GM23338 (cell line): ENCODE data around the gene PSPH. TPM values are rescaled to one million over a fixed set of nuclear protein-coding genes. Genes with fewer than 3 reads are reported as not detected.
A peak's percentile ranks its signal among the peaks of the same experiment; 100 is the strongest.
"Not testable (repeated sequence)": the region's sequence is repeated elsewhere in the genome, so short reads cannot be mapped to it uniquely, and the experiment has no call there.

Experiments
- ATAC-seq: fragments of 200-7000 bp; cut with Tn5 transposase; 3 replicates; pipeline ENCODE4 v1.9.1; 2020
- DNase-seq: peaks from one replicate; pipeline ENCODE4 v3.0.0-alpha.2; 2015; ENCODE audit warnings: low spot score
- H2AFZ ChIP-seq: fragments of 200-600 bp; sonication (generic); 2 replicates; pipeline ENCODE4 v1.8.0; 2016; ENCODE audit warnings: antibody characterized with exemption, mild to moderate bottlenecking, moderate library complexity
- H3F3A ChIP-seq: fragments of 200-600 bp; sonication (generic); replicated peaks from 2 replicates; pipeline ENCODE4 v1.8.0; 2017; ENCODE audit warnings: antibody characterized with exemption, mixed run types, low read depth
- H3K27ac ChIP-seq: fragments of 200-600 bp; sonication (generic); 2 replicates; pipeline ENCODE4 v1.6.1; 2016; ENCODE audit warnings: low read depth
- H3K27me3 ChIP-seq: fragments of 200-600 bp; sonication (generic); 2 replicates; pipeline ENCODE4 v1.8.0; 2016; ENCODE audit warnings: mild to moderate bottlenecking, mixed run types, moderate library complexity; ENCODE audit not compliant: insufficient read depth
- H3K36me3 ChIP-seq: fragments of 200-600 bp; sonication (generic); 2 replicates; pipeline ENCODE4 v1.8.0; 2016; ENCODE audit warnings: mild to moderate bottlenecking; ENCODE audit not compliant: insufficient read depth
- H3K4me1 ChIP-seq: fragments of 200-600 bp; sonication (generic); 2 replicates; pipeline ENCODE4 v1.8.0; 2016; ENCODE audit warnings: mild to moderate bottlenecking, moderate library complexity; ENCODE audit not compliant: insufficient read depth
- H3K4me2 ChIP-seq: fragments of 200-600 bp; sonication (generic); 2 replicates; pipeline ENCODE4 v1.7.1; 2017; ENCODE audit warnings: mixed run types
- H3K4me3 ChIP-seq: fragments of 200-600 bp; sonication (generic); 2 replicates; pipeline ENCODE4 v1.6.1; 2016; ENCODE audit warnings: mixed run types
- H3K79me2 ChIP-seq: fragments of 200-600 bp; sonication (generic); replicated peaks from 2 replicates; pipeline ENCODE4 v1.8.0; 2017; ENCODE audit warnings: mild to moderate bottlenecking; ENCODE audit not compliant: insufficient read depth
- H3K9me2 ChIP-seq: fragments of 200-600 bp; sonication (generic); 2 replicates; pipeline ENCODE4 v1.8.0; 2017; ENCODE audit not compliant: insufficient read depth
- H4K20me1 ChIP-seq: fragments of 200-600 bp; sonication (generic); replicated peaks from 2 replicates; pipeline ENCODE4 v1.8.0; 2017; ENCODE audit warnings: mild to moderate bottlenecking; ENCODE audit not compliant: insufficient read depth
- H3K27ac Mint-ChIP-seq: 2 replicates; pipeline ENCODE4 v1.8.0; 2020; ENCODE audit warnings: inconsistent platforms, mild to moderate bottlenecking, moderate library complexity, mixed read lengths
- H3K27me3 Mint-ChIP-seq: 3 replicates; pipeline ENCODE4 v1.8.0; 2022; ENCODE audit warnings: low read depth, mild to moderate bottlenecking, moderate library complexity, mixed read lengths, inconsistent platforms; ENCODE audit not compliant: insufficient read depth, poor library complexity
- H3K36me3 Mint-ChIP-seq: 3 replicates; pipeline ENCODE4 v1.8.0; 2021; ENCODE audit warnings: low read depth, mild to moderate bottlenecking, inconsistent platforms, moderate library complexity, mixed read lengths
- H3K4me1 Mint-ChIP-seq: 3 replicates; pipeline ENCODE4 v1.8.0; 2020; ENCODE audit warnings: mild to moderate bottlenecking, inconsistent platforms, mixed read lengths
- H3K4me3 Mint-ChIP-seq: 3 replicates; pipeline ENCODE4 v1.8.0; 2021; ENCODE audit warnings: moderate library complexity, mild to moderate bottlenecking, inconsistent platforms, mixed read lengths
- H3K9me3 Mint-ChIP-seq: 3 replicates; pipeline ENCODE4 v1.8.0; 2020; ENCODE audit warnings: moderate library complexity, mild to moderate bottlenecking, inconsistent platforms, mixed read lengths
- CREB1 ChIP-seq: fragments of 250-450 bp; sonication (Bioruptor Pico); IDR thresholded peaks from 2 replicates; pipeline ENCODE4 v1.5.0; 2020; ENCODE audit warnings: low read depth, mild to moderate bottlenecking, moderate library complexity
- EZH2 ChIP-seq: fragments of 200-600 bp; sonication (generic); IDR thresholded peaks from one replicate; pipeline ENCODE4 v1.8.0; 2017; ENCODE audit warnings: antibody characterized with exemption, mild to moderate bottlenecking, low read depth; ENCODE audit not compliant: unreplicated experiment
- EZH2phosphoT487 ChIP-seq: fragments of 200-600 bp; sonication (generic); IDR thresholded peaks from one replicate; pipeline ENCODE4 v1.8.1; 2018; ENCODE audit warnings: antibody characterized with exemption; ENCODE audit not compliant: unreplicated experiment
- JUNB ChIP-seq: IDR thresholded peaks from one replicate; pipeline ENCODE4 v1.6.1; 2016; ENCODE audit warnings: antibody characterized with exemption; ENCODE audit not compliant: unreplicated experiment
- NANOG ChIP-seq: IDR thresholded peaks from 2 replicates; pipeline ENCODE4 v1.6.1; 2016; ENCODE audit warnings: antibody characterized with exemption, borderline replicate concordance
- POLR2AphosphoS5 ChIP-seq: IDR thresholded peaks from 2 replicates; pipeline ENCODE4 v1.6.1; 2016; ENCODE audit warnings: antibody characterized with exemption, low read depth
- STAT1 ChIP-seq: IDR thresholded peaks from one replicate; pipeline ENCODE4 v1.6.1; 2016; ENCODE audit warnings: antibody characterized with exemption; ENCODE audit not compliant: unreplicated experiment
- ZNF114 ChIP-seq: fragments of 250-450 bp; sonication (Bioruptor Pico); IDR thresholded peaks from 2 replicates; pipeline ENCODE4 v1.5.0; 2020; ENCODE audit warnings: mild to moderate bottlenecking, moderate library complexity
- ZNF331 ChIP-seq: fragments of 250-450 bp; sonication (Bioruptor Pico); IDR thresholded peaks from 2 replicates; pipeline ENCODE4 v1.5.0; 2020; ENCODE audit warnings: low read depth, mild to moderate bottlenecking, moderate library complexity
- polyA plus RNA-seq: library from polyadenylated mRNA; unstranded; fragments of >200 nt; fragmentation: Nextera tagmentation; extraction: Ambion mirVana; gene quantifications from 2 replicates; pipeline ENCODE4 v1.2.1, GENCODE V29; 2016
- total RNA-seq: library from RNA; depleted of rRNA; stranded (reverse); fragments of >200 nt; shearing (Covaris generic); gene quantifications from 2 replicates; pipeline ENCODE4 v1.2.3, GENCODE V29; 2014
- TF ChIP-seq, protein P1 (sequence below), 2 experiments: fragments of 200-600 bp in 1 of 2; sonication (generic) in 1 of 2; conservative IDR thresholded peaks; 2 replicates each; pipeline versions ENCODE4 v1.5.1 to v1.6.1; 2016 to 2017; ENCODE audit warnings: antibody characterized with exemption in 2 of 2, low read depth in 2 of 2, mild to moderate bottlenecking in 2 of 2, moderate library complexity in 1 of 2
- TF ChIP-seq, protein P2 (sequence below): IDR thresholded peaks from one replicate; pipeline ENCODE4 v1.6.1; 2018; ENCODE audit warnings: antibody characterized with exemption; ENCODE audit not compliant: unreplicated experiment

The PSPH gene
- total and polyA plus RNA-seq, 2 experiments from 2014 or later, result 38.3 to 149 TPM

DNA sequence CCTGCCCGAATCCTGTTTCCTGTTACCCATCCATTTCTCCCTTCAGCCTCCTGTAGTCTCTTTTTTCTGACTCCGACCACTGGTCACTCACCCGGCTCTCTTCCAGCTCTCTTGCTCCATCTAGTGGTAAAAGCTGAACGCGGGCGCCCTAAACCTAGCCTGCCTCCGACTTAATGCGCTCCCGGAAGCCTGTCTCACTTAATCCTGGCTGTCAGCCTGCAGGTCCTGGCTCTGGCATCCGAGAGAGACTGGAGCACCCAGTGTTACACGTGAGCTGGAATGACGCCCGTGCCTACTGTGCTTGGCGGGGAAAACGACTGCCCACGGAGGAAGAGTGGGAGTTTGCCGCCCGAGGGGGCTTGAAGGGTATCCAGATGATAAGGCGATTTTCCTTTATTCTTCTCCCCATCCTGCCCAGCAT is 23.1 kb upstream of the PSPH start:
- no peak overlapping the region for H2AFZ ChIP-seq
- 0 out of 2 replicates have a peak, but pooled peaks cover 4% of the 10 kb centered on the region for H3F3A ChIP-seq
- no peaks in the 10 kb centered on the region for H3K79me2 ChIP-seq
- Mint-ChIP-seq H3K9me3 (peaks cover 3% of the 10 kb centered on the region; the same call in 1 of the 3 replicates), H3K36me3 (peaks cover 38% of the 10 kb centered on the region), H3K27me3 (peaks cover 3% of the 10 kb centered on the region), H3K4me3 (no peak overlapping the region; the same call in 2 of the 3 replicates), H3K27ac (peak overlapping the region; percentile 85; the same call in 1 of the 2 replicates), H3K4me1 (peaks cover 2% of the 10 kb centered on the region)
- no peak overlapping the region for H3K4me3 ChIP-seq
- H3K9me2 ChIP-seq, result no peaks in the 10 kb centered on the region
- H4K20me1 ChIP-seq, result no peaks in the 10 kb centered on the region
- no peaks in the 10 kb centered on the region for H3K4me1 ChIP-seq
- H3K27me3 ChIP-seq, result no peaks in the 10 kb centered on the region
- ATAC-seq (peak; percentile 98), DNase-seq (peak; percentile 92)
- H3K4me2 ChIP-seq, result no peak overlapping the region
- no peak overlapping the region for H3K27ac ChIP-seq
- TF ChIP-seq, protein P1, sequence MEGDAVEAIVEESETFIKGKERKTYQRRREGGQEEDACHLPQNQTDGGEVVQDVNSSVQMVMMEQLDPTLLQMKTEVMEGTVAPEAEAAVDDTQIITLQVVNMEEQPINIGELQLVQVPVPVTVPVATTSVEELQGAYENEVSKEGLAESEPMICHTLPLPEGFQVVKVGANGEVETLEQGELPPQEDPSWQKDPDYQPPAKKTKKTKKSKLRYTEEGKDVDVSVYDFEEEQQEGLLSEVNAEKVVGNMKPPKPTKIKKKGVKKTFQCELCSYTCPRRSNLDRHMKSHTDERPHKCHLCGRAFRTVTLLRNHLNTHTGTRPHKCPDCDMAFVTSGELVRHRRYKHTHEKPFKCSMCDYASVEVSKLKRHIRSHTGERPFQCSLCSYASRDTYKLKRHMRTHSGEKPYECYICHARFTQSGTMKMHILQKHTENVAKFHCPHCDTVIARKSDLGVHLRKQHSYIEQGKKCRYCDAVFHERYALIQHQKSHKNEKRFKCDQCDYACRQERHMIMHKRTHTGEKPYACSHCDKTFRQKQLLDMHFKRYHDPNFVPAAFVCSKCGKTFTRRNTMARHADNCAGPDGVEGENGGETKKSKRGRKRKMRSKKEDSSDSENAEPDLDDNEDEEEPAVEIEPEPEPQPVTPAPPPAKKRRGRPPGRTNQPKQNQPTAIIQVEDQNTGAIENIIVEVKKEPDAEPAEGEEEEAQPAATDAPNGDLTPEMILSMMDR (conservative IDR thresholded peaks at IDR 0.05; ENCODE audit: low read depth in 2 of 2), result peak; percentile 78 to 84
- no peak for TF ChIP-seq STAT1
- peaks cover 15% of the 10 kb centered on the region; the same call in 1 of the 2 replicates for H3K36me3 ChIP-seq

DNA sequence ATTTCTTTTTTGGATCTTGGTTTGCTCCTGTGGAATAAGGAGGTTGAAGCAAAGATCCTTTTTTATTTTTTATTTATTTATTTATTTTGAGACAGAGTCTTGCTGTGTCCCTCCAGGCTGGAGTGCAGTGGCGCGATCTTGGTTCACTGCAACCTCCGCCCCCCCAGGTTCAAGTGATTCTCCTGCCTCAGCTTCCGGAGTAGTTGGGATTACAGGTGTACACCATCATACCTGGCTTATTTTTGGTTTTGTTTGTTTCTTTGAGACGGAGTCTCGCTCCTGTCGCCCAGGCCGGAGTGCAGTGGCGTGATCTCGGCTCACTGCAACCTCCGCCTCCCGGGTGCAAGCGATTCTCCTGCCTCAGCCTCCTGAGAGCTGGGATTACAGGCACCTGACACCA is 15.1 kb upstream of the PSPH start:
- H3K4me1 ChIP-seq, H3K9me2 ChIP-seq, H3K79me2 ChIP-seq, H2AFZ ChIP-seq, H3K27me3 ChIP-seq, H3K27ac Mint-ChIP-seq, H3K4me3 Mint-ChIP-seq, H3K4me3 ChIP-seq, H3K9me3 Mint-ChIP-seq, H3K4me1 Mint-ChIP-seq, DNase-seq, ATAC-seq, H4K20me1 ChIP-seq, H3K27ac ChIP-seq, H3K4me2 ChIP-seq: not testable (repeated sequence)
- Mint-ChIP-seq H3K27me3 (peaks cover 11% of the 10 kb centered on the region), H3K36me3 (peaks cover 57% of the 10 kb centered on the region)
- Histone ChIP-seq H3K36me3 (peaks cover 32% of the 10 kb centered on the region), H3F3A (peaks cover 22% of the 10 kb centered on the region)

DNA sequence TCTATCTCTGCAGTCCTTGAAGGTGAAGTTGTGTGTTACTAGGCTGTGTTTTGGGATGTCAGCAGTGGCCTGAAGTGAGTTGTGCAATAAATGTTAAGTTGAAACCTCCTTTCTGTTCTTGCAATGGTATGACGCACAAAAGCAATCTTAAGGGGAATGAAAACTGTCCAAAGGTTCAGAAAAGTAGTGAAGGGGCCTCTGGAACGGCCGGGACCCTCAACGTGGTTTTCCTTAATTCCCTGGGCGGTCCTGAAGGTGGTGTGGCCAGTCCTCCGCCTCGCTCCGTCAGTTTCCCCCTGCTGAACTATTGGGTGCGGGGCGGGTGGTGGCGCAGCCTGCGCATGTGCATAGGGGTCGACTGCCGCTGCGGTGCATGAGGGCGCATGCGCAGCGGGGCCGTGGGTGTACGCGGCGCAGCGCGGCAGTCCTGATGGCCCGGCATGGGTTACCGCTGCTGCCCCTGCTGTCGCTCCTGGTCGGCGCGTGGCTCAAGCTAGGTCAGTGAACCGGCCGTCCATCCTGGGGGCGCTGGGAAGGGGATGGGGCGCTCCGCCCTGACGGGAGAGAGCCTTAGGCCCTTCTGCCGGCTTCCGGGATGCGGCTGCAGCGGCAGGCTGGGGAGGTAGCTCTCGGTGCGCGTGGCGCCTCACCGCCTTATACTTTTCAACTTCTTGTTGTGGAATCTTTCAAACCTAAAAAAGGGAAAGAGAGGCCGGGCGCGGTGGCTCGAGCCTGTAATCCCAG is 12.8 kb upstream of the PSPH start, which contains the start of gene SUMF2:
SUMF2 (plus strand) TSS at position 405 of the 744 bp plus-strand sequence; CDS start at position 431, 26 bp downstream.
- Histone ChIP-seq H3F3A (peaks cover 41% of the 10 kb centered on the region), H3K27ac (peak within 1 kb of the TSS; percentile 96), H3K36me3 (peaks cover 41% of the 10 kb centered on the region), H3K79me2 (peaks cover 8% of the 10 kb centered on the region; the same call in 1 of the 2 replicates), H3K4me3 (peak within 1 kb of the TSS; percentile 88), H3K4me1 (no peaks in the 10 kb centered on the region), H2AFZ (peak within 1 kb of the TSS; percentile 90), H3K9me2 (no peaks in the 10 kb centered on the region), H3K4me2 (peak within 1 kb of the TSS; percentile 87), H4K20me1 (0 out of 2 replicates have a peak, but pooled peaks cover 16% of the 10 kb centered on the region), H3K27me3 (no peaks in the 10 kb centered on the region)
- Mint-ChIP-seq H3K27ac (peak within 1 kb of the TSS; percentile 96), H3K9me3 (no peaks in the 10 kb centered on the region), H3K4me3 (peak within 1 kb of the TSS; percentile 90), H3K4me1 (peaks cover 7% of the 10 kb centered on the region; the same call in 2 of the 3 replicates), H3K27me3 (peaks cover 11% of the 10 kb centered on the region), H3K36me3 (peaks cover 64% of the 10 kb centered on the region)
- peak; percentile 94 for ATAC-seq
- peak; percentile 93 for DNase-seq
- TF ChIP-seq EZH2, result no peak
- TF ChIP-seq, protein P2, sequence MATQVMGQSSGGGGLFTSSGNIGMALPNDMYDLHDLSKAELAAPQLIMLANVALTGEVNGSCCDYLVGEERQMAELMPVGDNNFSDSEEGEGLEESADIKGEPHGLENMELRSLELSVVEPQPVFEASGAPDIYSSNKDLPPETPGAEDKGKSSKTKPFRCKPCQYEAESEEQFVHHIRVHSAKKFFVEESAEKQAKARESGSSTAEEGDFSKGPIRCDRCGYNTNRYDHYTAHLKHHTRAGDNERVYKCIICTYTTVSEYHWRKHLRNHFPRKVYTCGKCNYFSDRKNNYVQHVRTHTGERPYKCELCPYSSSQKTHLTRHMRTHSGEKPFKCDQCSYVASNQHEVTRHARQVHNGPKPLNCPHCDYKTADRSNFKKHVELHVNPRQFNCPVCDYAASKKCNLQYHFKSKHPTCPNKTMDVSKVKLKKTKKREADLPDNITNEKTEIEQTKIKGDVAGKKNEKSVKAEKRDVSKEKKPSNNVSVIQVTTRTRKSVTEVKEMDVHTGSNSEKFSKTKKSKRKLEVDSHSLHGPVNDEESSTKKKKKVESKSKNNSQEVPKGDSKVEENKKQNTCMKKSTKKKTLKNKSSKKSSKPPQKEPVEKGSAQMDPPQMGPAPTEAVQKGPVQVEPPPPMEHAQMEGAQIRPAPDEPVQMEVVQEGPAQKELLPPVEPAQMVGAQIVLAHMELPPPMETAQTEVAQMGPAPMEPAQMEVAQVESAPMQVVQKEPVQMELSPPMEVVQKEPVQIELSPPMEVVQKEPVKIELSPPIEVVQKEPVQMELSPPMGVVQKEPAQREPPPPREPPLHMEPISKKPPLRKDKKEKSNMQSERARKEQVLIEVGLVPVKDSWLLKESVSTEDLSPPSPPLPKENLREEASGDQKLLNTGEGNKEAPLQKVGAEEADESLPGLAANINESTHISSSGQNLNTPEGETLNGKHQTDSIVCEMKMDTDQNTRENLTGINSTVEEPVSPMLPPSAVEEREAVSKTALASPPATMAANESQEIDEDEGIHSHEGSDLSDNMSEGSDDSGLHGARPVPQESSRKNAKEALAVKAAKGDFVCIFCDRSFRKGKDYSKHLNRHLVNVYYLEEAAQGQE, result peak; percentile 22
- TF ChIP-seq JUNB, result no peak
- no peak for TF ChIP-seq CREB1
- no peak for TF ChIP-seq ZNF331 (CRISPR knock-in tag)
- TF ChIP-seq, protein P1 (conservative IDR thresholded peaks at IDR 0.05; ENCODE audit: low read depth in 2 of 2), result no peak
- peak; percentile 94 for TF ChIP-seq POLR2AphosphoS5
- no peak for TF ChIP-seq NANOG
- TF ChIP-seq EZH2phosphoT487, result no peak
- no peak for TF ChIP-seq ZNF114 (CRISPR knock-in tag)
- no peak for TF ChIP-seq STAT1
